Natural killer cell treated with Interleukin-12 subunit alpha and Interleukin-12 subunit beta and Interleukin-15 and Interleukin-18, amount 100 ng/mL, for 72 hours (primary cell): ENCODE measurements around the gene ART3. TPM values are rescaled to one million over a fixed set of nuclear protein-coding genes. Genes with fewer than 3 reads are reported as not detected.

Source experiments
- ATAC-seq, 2 donors: fragments of 150-1000 bp; cut with Tn5 transposase in 1 of 2; sonication (Bioruptor Pico), chemical (Tn5 transposase) in 1 of 2; 2 replicates each; pipeline ENCODE4 v1.10.0; 2021
- DNase-seq: peaks from one replicate; pipeline ENCODE4 v3.0.0; 2022; ENCODE audit warnings: low spot score
- H3K27ac Mint-ChIP-seq, 2 donors: 1 replicate in 1 of 2; 2 replicates in 1 of 2; pipeline ENCODE4 v1.8.0; 2022; ENCODE audit warnings: mixed read lengths in 2 of 2, mild to moderate bottlenecking in 1 of 2, moderate library complexity in 1 of 2
- H3K27me3 Mint-ChIP-seq, 2 donors: 1 replicate in 1 of 2; 2 replicates in 1 of 2; pipeline ENCODE4 v1.8.0; 2022; ENCODE audit warnings: mixed read lengths in 2 of 2
- H3K36me3 Mint-ChIP-seq: one replicate; pipeline ENCODE4 v1.8.0; 2022; ENCODE audit warnings: mixed read lengths
- H3K4me1 Mint-ChIP-seq, 2 donors: 1 replicate in 1 of 2; 2 replicates in 1 of 2; pipeline ENCODE4 v1.8.0; 2022; ENCODE audit warnings: low read depth in 2 of 2, mixed read lengths in 2 of 2, mild to moderate bottlenecking in 1 of 2
- H3K4me3 Mint-ChIP-seq: one replicate; pipeline ENCODE4 v1.8.0; 2022; ENCODE audit warnings: mixed read lengths
- H3K9me3 Mint-ChIP-seq: 2 replicates; pipeline ENCODE4 v1.8.0; 2022; ENCODE audit warnings: mixed read lengths
- total RNA-seq, 2 donors: library from RNA; stranded (reverse); gene quantifications; one replicate each; pipeline ENCODE4 v1.2.3, GENCODE V29; 2022

The ART3 gene
- total RNA-seq, 2 donors from 2014 or later = 5.4 TPM; not detected in 1

- H3K9me3 Mint-ChIP-seq = no peaks in the 10 kb centered on the region
- DNase-seq (no peak), ATAC-seq (no peak)
- H3K4me3 Mint-ChIP-seq = peak overlapping the region; percentile 66
- peaks cover 4% of the 10 kb centered on the region for H3K36me3 Mint-ChIP-seq
- peaks cover 21 to 54% of the 10 kb centered on the region in 2 donors for H3K4me1 Mint-ChIP-seq
- peaks cover 11 to 20% of the 10 kb centered on the region in 2 donors for H3K27me3 Mint-ChIP-seq
- peak overlapping the region; percentile 49 to 72 for H3K27ac Mint-ChIP-seq
Measured at GRCh38 chr4:76055421-76055820, 19.1 kb upstream of the ART3 start.

GRCh38 chr4:76058302-76058701, 16.2 kb upstream of the ART3 start:
- ATAC-seq = peak; percentile 75 to 86
- Mint-ChIP-seq H3K4me3 (peak overlapping the region; percentile 70), H3K27ac (peak overlapping the region; percentile 11 to 92), H3K4me1 (peaks cover 28 to 70% of the 10 kb centered on the region in 2 donors), H3K36me3 (peaks cover 4% of the 10 kb centered on the region), H3K27me3 (peaks cover 11 to 28% of the 10 kb centered on the region in 2 donors), H3K9me3 (no peaks in the 10 kb centered on the region)
- DNase-seq = no peak

DNA sequence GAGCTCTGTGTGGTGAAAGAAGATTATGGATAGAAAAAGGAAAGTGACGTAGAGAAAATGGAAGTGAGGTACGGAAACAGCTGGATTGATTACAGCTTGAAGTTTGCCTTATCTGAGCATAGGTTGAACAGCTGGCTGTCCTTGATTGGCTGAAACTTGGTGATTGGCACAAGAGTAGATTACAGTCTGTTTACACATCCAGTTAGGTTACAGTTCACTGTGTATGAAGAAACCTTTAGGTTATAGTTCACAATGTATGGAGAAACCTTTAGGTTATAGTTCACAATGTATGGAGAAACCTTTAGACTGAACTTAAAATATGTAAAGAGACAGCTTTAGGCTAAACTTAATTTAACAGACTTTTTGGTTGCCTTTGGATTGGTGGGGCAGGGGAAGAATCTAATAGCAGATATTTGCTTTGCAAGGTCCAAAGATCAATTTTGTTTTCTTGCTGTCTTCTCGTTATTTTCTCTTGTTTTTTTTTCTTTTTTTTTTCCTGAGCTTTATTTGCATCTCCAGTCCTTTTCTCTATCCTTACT, 15.6 kb upstream of the ART3 start:
- Mint-ChIP-seq H3K36me3 (peaks cover 4% of the 10 kb centered on the region), H3K27ac (peak overlapping the region; percentile 11 to 92), H3K9me3 (no peaks in the 10 kb centered on the region), H3K4me3 (peak overlapping the region; percentile 70), H3K27me3 (peaks cover 6 to 24% of the 10 kb centered on the region in 2 donors), H3K4me1 (peaks cover 28 to 66% of the 10 kb centered on the region in 2 donors)
- peak; percentile 43 to 49 for ATAC-seq
- DNase-seq = no peak

GRCh38 chr4:76059750-76060149, 14.8 kb upstream of the ART3 start:
- no peak for DNase-seq
- peak overlapping the region; percentile 11 to 92 for H3K27ac Mint-ChIP-seq
- H3K4me1 Mint-ChIP-seq = peaks cover 28 to 63% of the 10 kb centered on the region in 2 donors
- H3K4me3 Mint-ChIP-seq = peak overlapping the region; percentile 70
- peaks cover 4% of the 10 kb centered on the region for H3K36me3 Mint-ChIP-seq
- ATAC-seq = peak; percentile 73 to 80
- H3K27me3 Mint-ChIP-seq = peaks cover 5 to 24% of the 10 kb centered on the region in 2 donors
- H3K9me3 Mint-ChIP-seq = no peaks in the 10 kb centered on the region

- ATAC-seq (no peak), DNase-seq (no peak)
- Mint-ChIP-seq H3K4me1 (peaks cover 21 to 56% of the 10 kb centered on the region in 2 donors), H3K9me3 (no peaks in the 10 kb centered on the region), H3K4me3 (peak overlapping the region; percentile 70), H3K27me3 (peaks cover 5 to 17% of the 10 kb centered on the region in 2 donors), H3K36me3 (no peaks in the 10 kb centered on the region), H3K27ac (peak overlapping the region; percentile 11 to 92)
Measured at GRCh38 chr4:76060506-76060905, 14.0 kb upstream of the ART3 start.

GRCh38 chr4:76061421-76061820, 13.1 kb upstream of the ART3 start:
- H3K9me3 Mint-ChIP-seq = no peaks in the 10 kb centered on the region
- H3K27ac Mint-ChIP-seq = peak overlapping the region in 1 of 2 donors; percentile 92
- DNase-seq (no peak), ATAC-seq (no peak)
- peaks cover under 1 to 12% of the 10 kb centered on the region in 2 donors for H3K27me3 Mint-ChIP-seq
- no peak overlapping the region for H3K4me3 Mint-ChIP-seq
- H3K4me1 Mint-ChIP-seq = peaks cover 21 to 48% of the 10 kb centered on the region in 2 donors
- no peaks in the 10 kb centered on the region for H3K36me3 Mint-ChIP-seq

- Mint-ChIP-seq H3K36me3 (no peaks in the 10 kb centered on the region), H3K27ac (peak overlapping the region in 1 of 2 donors; percentile 92), H3K27me3 (peaks cover 0 to 10% of the 10 kb centered on the region in 2 donors), H3K4me1 (peaks cover 21 to 46% of the 10 kb centered on the region in 2 donors), H3K9me3 (no peaks in the 10 kb centered on the region), H3K4me3 (no peak overlapping the region)
- DNase-seq (no peak), ATAC-seq (no peak)
Measured at GRCh38 chr4:76061982-76062381, 12.5 kb upstream of the ART3 start.

DNA sequence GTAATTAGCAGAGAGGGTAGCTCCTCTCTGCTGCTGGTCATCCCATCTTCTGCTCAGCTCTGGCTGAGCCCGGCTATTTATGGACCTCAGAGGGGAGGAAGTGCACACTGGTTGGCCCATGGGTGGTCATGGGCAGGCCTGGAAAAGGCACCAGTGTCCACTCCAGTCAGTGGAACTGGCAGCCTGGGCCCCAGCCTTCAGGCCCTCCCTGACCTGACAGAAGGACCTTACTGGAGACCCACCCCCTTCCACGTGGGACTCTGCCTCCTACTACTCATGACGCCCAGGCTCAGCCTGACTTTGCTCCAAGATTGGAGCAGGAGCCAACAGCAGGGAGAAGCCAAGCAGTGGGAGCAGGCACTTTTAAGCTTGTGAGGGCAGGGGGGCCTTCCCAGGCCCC, 8.0 kb upstream of the ART3 start:
- no peaks in the 10 kb centered on the region for H3K9me3 Mint-ChIP-seq
- no peak for DNase-seq
- H3K36me3 Mint-ChIP-seq = no peaks in the 10 kb centered on the region
- no peak overlapping the region for H3K27ac Mint-ChIP-seq
- H3K4me1 Mint-ChIP-seq = peaks cover under 1 to 9% of the 10 kb centered on the region in 2 donors
- H3K27me3 Mint-ChIP-seq = peaks cover 0 to 3% of the 10 kb centered on the region in 2 donors
- H3K4me3 Mint-ChIP-seq = no peak overlapping the region
- ATAC-seq = peak; percentile 56 to 70

GRCh38 chr4:76067652-76068286, 6.7 kb upstream of the ART3 start:
- H3K36me3 Mint-ChIP-seq = no peaks in the 10 kb centered on the region
- no peaks in the 10 kb centered on the region for H3K9me3 Mint-ChIP-seq
- no peak overlapping the region for H3K27ac Mint-ChIP-seq
- DNase-seq = peak; percentile 63
- H3K4me1 Mint-ChIP-seq = peaks cover 0 to 4% of the 10 kb centered on the region in 2 donors
- peak; percentile 80 to 82 for ATAC-seq
- no peak overlapping the region for H3K4me3 Mint-ChIP-seq
- no peaks in the 10 kb centered on the region for H3K27me3 Mint-ChIP-seq

DNA sequence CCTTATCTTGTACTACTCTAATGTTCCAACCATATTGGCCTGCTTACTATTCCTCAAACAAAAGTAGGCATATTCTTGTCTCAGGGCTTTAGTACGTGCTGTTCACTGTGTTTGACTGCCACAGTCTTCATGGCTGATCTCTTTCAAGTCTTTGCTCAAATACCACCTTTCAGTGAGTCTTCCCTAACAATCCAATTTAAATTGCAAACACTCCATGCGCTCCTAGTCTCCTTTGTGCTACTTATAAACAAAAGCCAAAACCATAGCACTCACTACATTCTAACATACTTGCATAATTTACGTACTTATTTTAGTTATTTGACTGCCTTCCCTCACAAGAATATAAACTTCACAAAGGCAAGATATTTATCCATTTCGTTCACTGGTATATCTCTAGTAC, 1.7 kb upstream of the ART3 start:
- Mint-ChIP-seq H3K4me3 (no peak overlapping the region), H3K36me3 (no peaks in the 10 kb centered on the region), H3K4me1 (no peaks in the 10 kb centered on the region), H3K27ac (no peak overlapping the region), H3K9me3 (no peaks in the 10 kb centered on the region), H3K27me3 (peaks cover 0 to 6% of the 10 kb centered on the region in 2 donors)
- no peak for DNase-seq
- no peak for ATAC-seq

- no peak for DNase-seq
- Mint-ChIP-seq H3K36me3 (no peaks in the 10 kb centered on the region), H3K9me3 (no peaks in the 10 kb centered on the region), H3K4me1 (no peaks in the 10 kb centered on the region), H3K4me3 (no peak overlapping the region), H3K27ac (no peak overlapping the region), H3K27me3 (peaks cover 10 to 20% of the 10 kb centered on the region in 2 donors)
- no peak for ATAC-seq
Measured at GRCh38 chr4:76074993-76075600, 588 bp downstream of the ART3 start.

GRCh38 chr4:76078033-76078613, 3.6 kb downstream of the ART3 start:
- Mint-ChIP-seq H3K27me3 (peaks cover 10 to 20% of the 10 kb centered on the region in 2 donors), H3K27ac (no peak overlapping the region), H3K36me3 (no peaks in the 10 kb centered on the region), H3K9me3 (no peaks in the 10 kb centered on the region), H3K4me1 (no peaks in the 10 kb centered on the region), H3K4me3 (no peak overlapping the region)
- DNase-seq (no peak), ATAC-seq (no peak)

DNA sequence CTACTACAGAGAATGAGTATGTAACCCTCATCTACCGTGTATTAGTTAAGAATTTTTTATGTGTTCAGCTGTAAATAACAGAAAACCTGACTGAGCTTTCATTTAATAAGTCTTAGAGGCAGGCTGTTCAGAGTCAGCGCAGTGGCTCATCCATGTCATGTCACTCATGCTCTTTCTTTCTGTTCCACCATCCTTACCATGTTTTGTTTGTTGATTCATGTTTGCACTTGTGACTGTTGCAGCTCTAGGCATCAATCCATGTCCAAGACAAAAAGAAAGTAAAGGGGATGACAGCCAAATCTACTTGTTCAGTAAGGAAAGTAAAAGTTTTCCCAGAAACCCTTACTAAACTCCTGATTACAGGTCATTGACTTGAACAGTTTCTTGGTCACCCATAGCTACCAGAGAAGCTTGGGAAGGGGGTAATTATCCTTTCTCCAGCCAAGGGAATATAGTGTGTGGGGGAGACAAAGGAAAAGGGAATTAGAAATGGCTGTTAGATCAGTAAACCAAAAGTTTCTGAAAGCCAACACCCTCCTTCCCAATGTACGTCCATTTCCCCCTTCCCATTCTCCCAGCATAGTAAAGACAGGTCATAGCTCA, 9.0 kb downstream of the ART3 start:
- Mint-ChIP-seq H3K4me3 (no peak overlapping the region), H3K27ac (no peak overlapping the region), H3K9me3 (no peaks in the 10 kb centered on the region), H3K4me1 (no peaks in the 10 kb centered on the region), H3K27me3 (peaks cover 8 to 21% of the 10 kb centered on the region in 2 donors), H3K36me3 (no peaks in the 10 kb centered on the region)
- ATAC-seq (no peak), DNase-seq (no peak)
